Measurements from ENCODE around the gene ACSBG1. TPM values are rescaled to one million over a fixed set of nuclear protein-coding genes. Genes with fewer than 3 reads are reported as not detected.

ACSBG1 gene
- total RNA-seq, 2 donors from 2014 or later, result 0.27 to 1.2 TPM

DNA sequence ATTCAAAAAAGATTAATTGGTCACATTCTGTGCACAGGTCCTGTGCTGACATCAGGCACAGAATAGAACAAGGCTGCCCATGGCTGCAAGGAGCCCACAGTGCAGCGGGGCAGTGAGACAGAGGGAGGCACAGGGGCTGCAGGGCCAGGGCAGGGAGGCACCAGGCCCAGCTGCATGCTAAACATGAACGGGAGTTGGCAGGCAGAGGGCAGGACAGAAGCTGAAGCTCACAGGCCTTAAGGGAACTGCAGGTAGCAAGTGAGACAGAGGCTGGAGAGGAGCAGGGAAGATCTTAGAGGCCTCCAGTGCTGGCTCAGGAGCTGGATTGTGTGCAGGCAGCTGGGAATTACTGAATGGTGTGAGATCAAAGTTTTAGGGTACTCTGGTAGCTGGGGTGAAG is 59.0 kb downstream of the ACSBG1 start:
- Histone ChIP-seq H3K4me1 (ENCODE audit: control insufficient read depth, insufficient read depth, low read length) (no peaks in the 10 kb centered on the region), H3K9ac (ENCODE audit: extremely low read depth, low read length, poor library complexity, severe bottlenecking) (no peak overlapping the region), H3K4me3 (ENCODE audit: low read length) (no peak overlapping the region), H3K27me3 (ENCODE audit: control insufficient read depth, insufficient read depth, low read length, poor library complexity, severe bottlenecking) (no peaks in the 10 kb centered on the region), H3K36me3 (ENCODE audit: control insufficient read depth, insufficient read depth, low read length) (peaks cover 18% of the 10 kb centered on the region), H3K27ac (ENCODE audit: low read depth, low read length) (no peak overlapping the region), H3K9me3 (ENCODE audit: control insufficient read depth, low read length) (no peaks in the 10 kb centered on the region)
- H3K9me3 Mint-ChIP-seq, result no peaks in the 10 kb centered on the region
- TF ChIP-seq, protein P1, sequence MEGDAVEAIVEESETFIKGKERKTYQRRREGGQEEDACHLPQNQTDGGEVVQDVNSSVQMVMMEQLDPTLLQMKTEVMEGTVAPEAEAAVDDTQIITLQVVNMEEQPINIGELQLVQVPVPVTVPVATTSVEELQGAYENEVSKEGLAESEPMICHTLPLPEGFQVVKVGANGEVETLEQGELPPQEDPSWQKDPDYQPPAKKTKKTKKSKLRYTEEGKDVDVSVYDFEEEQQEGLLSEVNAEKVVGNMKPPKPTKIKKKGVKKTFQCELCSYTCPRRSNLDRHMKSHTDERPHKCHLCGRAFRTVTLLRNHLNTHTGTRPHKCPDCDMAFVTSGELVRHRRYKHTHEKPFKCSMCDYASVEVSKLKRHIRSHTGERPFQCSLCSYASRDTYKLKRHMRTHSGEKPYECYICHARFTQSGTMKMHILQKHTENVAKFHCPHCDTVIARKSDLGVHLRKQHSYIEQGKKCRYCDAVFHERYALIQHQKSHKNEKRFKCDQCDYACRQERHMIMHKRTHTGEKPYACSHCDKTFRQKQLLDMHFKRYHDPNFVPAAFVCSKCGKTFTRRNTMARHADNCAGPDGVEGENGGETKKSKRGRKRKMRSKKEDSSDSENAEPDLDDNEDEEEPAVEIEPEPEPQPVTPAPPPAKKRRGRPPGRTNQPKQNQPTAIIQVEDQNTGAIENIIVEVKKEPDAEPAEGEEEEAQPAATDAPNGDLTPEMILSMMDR (conservative IDR thresholded peaks at IDR 0.05), result no peak
- H3K27ac Mint-ChIP-seq, result no peak overlapping the region
- H3K36me3 Mint-ChIP-seq (ENCODE audit: low read depth), result peaks cover 17% of the 10 kb centered on the region
- H3K27me3 Mint-ChIP-seq (ENCODE audit: insufficient read depth), result no peaks in the 10 kb centered on the region
- no peaks in the 10 kb centered on the region for H3K4me1 Mint-ChIP-seq
- 82 to 88% methylated on average over 2 of the region's 2 CpGs for WGBS, 2 experiments (ENCODE audit: insufficient coverage in 1 of 2, insufficient read length in 1 of 2)
- no peak overlapping the region for H3K4me3 Mint-ChIP-seq
- DNase-seq, result no peak

DNA sequence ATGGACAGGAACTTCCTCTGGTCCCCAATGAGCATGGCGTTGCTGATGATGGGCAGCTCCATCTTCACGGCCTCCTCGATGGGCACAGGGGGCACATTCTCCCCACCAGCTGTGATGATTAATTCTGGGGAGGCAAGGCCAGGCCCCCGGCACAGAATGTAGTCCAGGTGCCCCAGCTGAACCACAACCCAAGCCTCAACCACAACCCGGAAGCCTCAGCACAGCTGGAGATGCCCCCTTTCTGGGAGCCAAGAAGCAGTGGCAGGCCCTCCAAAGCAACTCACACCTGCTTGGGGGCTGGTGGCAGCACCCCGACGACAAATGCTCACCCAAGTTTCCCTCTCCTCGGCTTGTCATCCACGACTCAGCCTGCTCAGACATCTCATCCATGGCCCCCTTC is 60.0 kb downstream of the ACSBG1 start:
- no peaks in the 10 kb centered on the region for H3K4me1 Mint-ChIP-seq
- no peaks in the 10 kb centered on the region for H3K9me3 Mint-ChIP-seq
- WGBS, 2 experiments (ENCODE audit: insufficient coverage in 1 of 2, insufficient read length in 1 of 2), result 93 to 98% methylated on average over 7 to 9 of the region's 9 CpGs
- H3K9ac ChIP-seq (ENCODE audit: extremely low read depth, low read length, poor library complexity, severe bottlenecking), result no peak overlapping the region
- H3K4me3 Mint-ChIP-seq, result no peak overlapping the region
- peaks cover 20% of the 10 kb centered on the region for H3K36me3 Mint-ChIP-seq (ENCODE audit: low read depth)
- H3K27me3 ChIP-seq (ENCODE audit: control insufficient read depth, insufficient read depth, low read length, poor library complexity, severe bottlenecking), result no peaks in the 10 kb centered on the region
- peaks cover 22% of the 10 kb centered on the region for H3K36me3 ChIP-seq (ENCODE audit: control insufficient read depth, insufficient read depth, low read length)
- no peak overlapping the region for H3K27ac Mint-ChIP-seq
- no peaks in the 10 kb centered on the region for H3K9me3 ChIP-seq (ENCODE audit: control insufficient read depth, low read length)
- DNase-seq, result no peak
- no peaks in the 10 kb centered on the region for H3K27me3 Mint-ChIP-seq (ENCODE audit: insufficient read depth)
- TF ChIP-seq, protein P1 (conservative IDR thresholded peaks at IDR 0.05), result no peak
- H3K4me3 ChIP-seq (ENCODE audit: low read length), result no peak overlapping the region
- no peaks in the 10 kb centered on the region for H3K4me1 ChIP-seq (ENCODE audit: control insufficient read depth, insufficient read depth, low read length)
- no peak overlapping the region for H3K27ac ChIP-seq (ENCODE audit: low read depth, low read length)

DNA sequence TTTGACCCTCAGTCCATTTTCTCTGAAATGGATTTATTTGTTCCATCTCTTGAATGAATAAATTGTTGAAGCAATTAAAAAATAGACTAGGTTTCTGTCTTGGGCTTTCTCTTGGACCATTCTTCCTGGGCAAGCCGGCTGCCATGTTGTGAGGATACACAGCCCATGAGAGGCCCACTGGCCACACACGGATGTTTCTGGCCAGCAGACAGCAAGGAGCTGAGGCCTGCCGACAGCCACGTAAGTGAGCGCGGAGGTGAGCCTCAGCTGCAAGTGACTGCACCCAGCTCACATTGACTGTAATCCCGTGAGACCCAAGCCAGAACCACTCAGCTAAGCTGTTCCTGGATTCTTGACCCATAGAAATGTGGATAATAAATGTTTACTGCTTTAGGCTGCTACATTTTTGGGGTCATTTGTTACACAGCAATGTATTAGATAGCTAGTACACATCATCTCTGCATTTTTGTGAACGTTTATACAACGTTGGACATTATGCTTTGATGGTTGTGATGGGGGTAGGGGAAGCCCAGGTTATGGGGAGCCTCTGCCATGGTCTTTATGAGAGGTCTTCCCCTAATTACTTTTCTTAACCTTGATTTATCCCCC is 62.4 kb downstream of the ACSBG1 start:
- H3K9me3 Mint-ChIP-seq, result no peaks in the 10 kb centered on the region
- no peak for DNase-seq
- WGBS, 2 experiments (ENCODE audit: insufficient coverage in 1 of 2, insufficient read length in 1 of 2), result 94 to 99% methylated on average over 7 to 9 of the region's 9 CpGs

More for the DNA sequence above, 62.4 kb downstream of the ACSBG1 start:
- H3K27ac Mint-ChIP-seq, result no peak overlapping the region
- H3K4me1 ChIP-seq (ENCODE audit: control insufficient read depth, insufficient read depth, low read length), result no peaks in the 10 kb centered on the region
- TF ChIP-seq, protein P1 (conservative IDR thresholded peaks at IDR 0.05), result no peak
- no peaks in the 10 kb centered on the region for H3K27me3 ChIP-seq (ENCODE audit: control insufficient read depth, insufficient read depth, low read length, poor library complexity, severe bottlenecking)
- H3K4me1 Mint-ChIP-seq, result no peaks in the 10 kb centered on the region
- no peaks in the 10 kb centered on the region for H3K9me3 ChIP-seq (ENCODE audit: control insufficient read depth, low read length)
- H3K4me3 ChIP-seq (ENCODE audit: low read length), result no peak overlapping the region
- H3K36me3 Mint-ChIP-seq (ENCODE audit: low read depth), result peaks cover 33% of the 10 kb centered on the region
- no peaks in the 10 kb centered on the region for H3K27me3 Mint-ChIP-seq (ENCODE audit: insufficient read depth)
- no peak overlapping the region for H3K4me3 Mint-ChIP-seq
- H3K9ac ChIP-seq (ENCODE audit: extremely low read depth, low read length, poor library complexity, severe bottlenecking), result no peak overlapping the region
- no peak overlapping the region for H3K27ac ChIP-seq (ENCODE audit: low read depth, low read length)
- H3K36me3 ChIP-seq (ENCODE audit: control insufficient read depth, insufficient read depth, low read length), result peaks cover 42% of the 10 kb centered on the region

Measured in endodermal cell (in vitro differentiated cells).